WTC11 (cell line): ENCODE measurements around the gene MRAP.

Source experiments
- NFATC4 ChIP-seq: fragments of 250-450 bp; sonication (Bioruptor Pico); IDR thresholded peaks from 2 replicates; pipeline ENCODE4 v1.9.0; 2021; ENCODE audit warnings: mild to moderate bottlenecking
- TF ChIP-seq, protein P1 (sequence below): sonication (generic); formaldehyde crosslinking; IDR thresholded peaks from 2 replicates; pipeline ENCODE4 v1.8.0; 2022; ENCODE audit warnings: mild to moderate bottlenecking, missing genetic modification reagents
- TF ChIP-seq, protein P2 (sequence below): sonication (generic); formaldehyde crosslinking; IDR thresholded peaks from 2 replicates; pipeline ENCODE4 v1.8.1; 2022; ENCODE audit warnings: low read depth, missing genetic modification reagents, borderline replicate concordance
- TF ChIP-seq, protein P3 (sequence below): sonication (generic); formaldehyde crosslinking; IDR thresholded peaks from 2 replicates; pipeline ENCODE4 v1.8.1; 2023; ENCODE audit warnings: mild to moderate bottlenecking, moderate library complexity, missing genetic modification reagents
- TF ChIP-seq, protein P4 (sequence below): sonication (generic); formaldehyde crosslinking; IDR thresholded peaks from 2 replicates; pipeline ENCODE4 v1.8.0; 2022; ENCODE audit warnings: mild to moderate bottlenecking, missing genetic modification reagents

DNA sequence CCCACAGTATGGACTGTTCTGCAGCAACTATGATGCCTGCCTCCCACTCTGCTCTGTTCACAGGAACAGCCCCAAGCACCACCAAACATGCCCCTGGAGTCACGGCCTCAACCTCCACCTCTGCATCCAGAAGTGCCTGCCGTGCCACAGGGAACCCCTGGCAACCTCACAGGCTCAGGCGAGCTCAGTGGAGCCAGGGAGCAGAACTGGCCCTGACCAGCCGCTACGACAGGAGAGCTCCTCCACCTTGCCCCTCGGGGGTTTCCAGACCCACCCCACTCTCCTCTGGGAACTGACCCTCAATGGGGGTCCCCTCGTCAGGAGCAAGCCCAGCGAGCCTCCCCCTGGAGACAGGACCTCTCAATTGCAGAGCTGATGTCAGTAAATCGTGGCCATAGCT is 13.0 kb downstream of the MRAP start:
- TF ChIP-seq, protein P1, sequence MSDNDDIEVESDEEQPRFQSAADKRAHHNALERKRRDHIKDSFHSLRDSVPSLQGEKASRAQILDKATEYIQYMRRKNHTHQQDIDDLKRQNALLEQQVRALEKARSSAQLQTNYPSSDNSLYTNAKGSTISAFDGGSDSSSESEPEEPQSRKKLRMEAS (CRISPR knock-in tag) = no peak
- TF ChIP-seq, protein P2, sequence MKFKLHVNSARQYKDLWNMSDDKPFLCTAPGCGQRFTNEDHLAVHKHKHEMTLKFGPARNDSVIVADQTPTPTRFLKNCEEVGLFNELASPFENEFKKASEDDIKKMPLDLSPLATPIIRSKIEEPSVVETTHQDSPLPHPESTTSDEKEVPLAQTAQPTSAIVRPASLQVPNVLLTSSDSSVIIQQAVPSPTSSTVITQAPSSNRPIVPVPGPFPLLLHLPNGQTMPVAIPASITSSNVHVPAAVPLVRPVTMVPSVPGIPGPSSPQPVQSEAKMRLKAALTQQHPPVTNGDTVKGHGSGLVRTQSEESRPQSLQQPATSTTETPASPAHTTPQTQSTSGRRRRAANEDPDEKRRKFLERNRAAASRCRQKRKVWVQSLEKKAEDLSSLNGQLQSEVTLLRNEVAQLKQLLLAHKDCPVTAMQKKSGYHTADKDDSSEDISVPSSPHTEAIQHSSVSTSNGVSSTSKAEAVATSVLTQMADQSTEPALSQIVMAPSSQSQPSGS (CRISPR knock-in tag) = no peak
- TF ChIP-seq, protein P3, sequence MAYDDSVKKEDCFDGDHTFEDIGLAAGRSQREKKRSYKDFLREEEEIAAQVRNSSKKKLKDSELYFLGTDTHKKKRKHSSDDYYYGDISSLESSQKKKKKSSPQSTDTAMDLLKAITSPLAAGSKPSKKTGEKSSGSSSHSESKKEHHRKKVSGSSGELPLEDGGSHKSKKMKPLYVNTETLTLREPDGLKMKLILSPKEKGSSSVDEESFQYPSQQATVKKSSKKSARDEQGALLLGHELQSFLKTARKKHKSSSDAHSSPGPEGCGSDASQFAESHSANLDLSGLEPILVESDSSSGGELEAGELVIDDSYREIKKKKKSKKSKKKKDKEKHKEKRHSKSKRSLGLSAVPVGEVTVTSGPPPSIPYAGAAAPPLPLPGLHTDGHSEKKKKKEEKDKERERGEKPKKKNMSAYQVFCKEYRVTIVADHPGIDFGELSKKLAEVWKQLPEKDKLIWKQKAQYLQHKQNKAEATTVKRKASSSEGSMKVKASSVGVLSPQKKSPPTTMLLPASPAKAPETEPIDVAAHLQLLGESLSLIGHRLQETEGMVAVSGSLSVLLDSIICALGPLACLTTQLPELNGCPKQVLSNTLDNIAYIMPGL = no peak
- TF ChIP-seq, protein P4, sequence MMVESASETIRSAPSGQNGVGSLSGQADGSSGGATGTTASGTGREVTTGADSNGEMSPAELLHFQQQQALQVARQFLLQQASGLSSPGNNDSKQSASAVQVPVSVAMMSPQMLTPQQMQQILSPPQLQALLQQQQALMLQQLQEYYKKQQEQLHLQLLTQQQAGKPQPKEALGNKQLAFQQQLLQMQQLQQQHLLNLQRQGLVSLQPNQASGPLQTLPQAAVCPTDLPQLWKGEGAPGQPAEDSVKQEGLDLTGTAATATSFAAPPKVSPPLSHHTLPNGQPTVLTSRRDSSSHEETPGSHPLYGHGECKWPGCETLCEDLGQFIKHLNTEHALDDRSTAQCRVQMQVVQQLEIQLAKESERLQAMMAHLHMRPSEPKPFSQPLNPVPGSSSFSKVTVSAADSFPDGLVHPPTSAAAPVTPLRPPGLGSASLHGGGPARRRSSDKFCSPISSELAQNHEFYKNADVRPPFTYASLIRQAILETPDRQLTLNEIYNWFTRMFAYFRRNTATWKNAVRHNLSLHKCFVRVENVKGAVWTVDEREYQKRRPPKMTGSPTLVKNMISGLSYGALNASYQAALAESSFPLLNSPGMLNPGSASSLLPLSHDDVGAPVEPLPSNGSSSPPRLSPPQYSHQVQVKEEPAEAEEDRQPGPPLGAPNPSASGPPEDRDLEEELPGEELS (CRISPR knock-in tag) = no peak
- no peak for TF ChIP-seq NFATC4 (CRISPR knock-in tag)
